Measurements from ENCODE around the gene SLC25A36. TPM values are rescaled to one million over a fixed set of nuclear protein-coding genes. Genes with fewer than 3 reads are reported as not detected.
"Not testable (repeated sequence)": the region's sequence is repeated elsewhere in the genome, so short reads cannot be mapped to it uniquely, and the experiment has no call there.

The SLC25A36 gene
- total and polyA plus RNA-seq, 4 donors, result 23.7 to 68.7 (median 42.0) TPM

DNA sequence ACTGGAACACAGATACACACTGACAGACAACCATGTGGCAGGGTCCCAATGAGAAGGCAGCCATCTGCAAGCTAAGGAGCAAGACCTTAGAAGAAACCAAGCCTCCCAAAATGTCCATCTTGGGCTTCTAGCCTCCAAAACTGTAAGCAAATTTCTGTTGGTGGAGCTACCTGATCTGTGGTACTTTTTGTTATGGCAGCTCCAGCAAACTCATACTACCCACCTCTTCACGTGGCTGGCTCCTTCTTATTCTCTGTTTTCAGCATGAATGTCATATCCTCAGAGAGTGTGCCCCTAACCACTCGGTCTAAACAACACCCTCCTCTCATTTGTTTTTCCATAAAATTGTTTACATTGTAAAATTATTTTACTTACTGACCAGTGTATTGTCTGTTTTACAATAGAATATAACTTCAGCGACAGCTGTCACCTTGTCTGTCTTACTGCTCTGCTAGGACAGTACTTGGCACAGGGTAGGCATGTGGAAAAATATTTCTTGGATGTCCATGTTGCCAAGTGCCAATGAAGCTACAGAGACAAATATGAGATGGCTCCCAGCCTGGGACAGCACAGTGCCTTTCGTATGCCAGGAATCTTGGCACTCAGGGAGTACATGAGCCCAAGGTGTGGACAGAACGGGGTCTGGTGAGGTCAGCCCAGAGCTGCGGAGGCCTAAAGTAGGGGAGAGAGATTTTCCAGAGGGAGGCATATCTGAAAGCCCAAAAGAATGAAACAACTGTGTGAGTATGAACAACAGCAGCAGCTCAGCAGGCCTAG, 17.4 kb upstream of the SLC25A36 start:
- intact Hi-C loops (cut with DNase I), result no loop called here
- DNase-seq (no peak), ATAC-seq (ENCODE audit: low FRiP score) (no peak)
- no peaks in the 10 kb centered on the region for H3K4me1 ChIP-seq (ENCODE audit: control insufficient read depth in 1 of 2, insufficient read depth in 2 of 2, low read length in 2 of 2)
- H3K36me3 ChIP-seq (ENCODE audit: control insufficient read depth in 1 of 2, insufficient read depth in 2 of 2, low read length in 1 of 2), result no peaks in the 10 kb centered on the region
- no peaks in the 10 kb centered on the region for H3K27me3 ChIP-seq (ENCODE audit: control insufficient read depth in 1 of 2, insufficient read depth in 2 of 2, low read length in 1 of 2)
- WGBS, 2 donors, result 63 to 69% methylated on average over 6 of the region's 6 CpGs
- H3K27ac ChIP-seq (ENCODE audit: low read depth in 1 of 2, low read length in 2 of 2), result no peak overlapping the region
- H3K4me3 ChIP-seq (ENCODE audit: low read length in 2 of 2), result no peak overlapping the region
- H3K9me3 ChIP-seq (ENCODE audit: control insufficient read depth, low read length), result no peaks in the 10 kb centered on the region

DNA sequence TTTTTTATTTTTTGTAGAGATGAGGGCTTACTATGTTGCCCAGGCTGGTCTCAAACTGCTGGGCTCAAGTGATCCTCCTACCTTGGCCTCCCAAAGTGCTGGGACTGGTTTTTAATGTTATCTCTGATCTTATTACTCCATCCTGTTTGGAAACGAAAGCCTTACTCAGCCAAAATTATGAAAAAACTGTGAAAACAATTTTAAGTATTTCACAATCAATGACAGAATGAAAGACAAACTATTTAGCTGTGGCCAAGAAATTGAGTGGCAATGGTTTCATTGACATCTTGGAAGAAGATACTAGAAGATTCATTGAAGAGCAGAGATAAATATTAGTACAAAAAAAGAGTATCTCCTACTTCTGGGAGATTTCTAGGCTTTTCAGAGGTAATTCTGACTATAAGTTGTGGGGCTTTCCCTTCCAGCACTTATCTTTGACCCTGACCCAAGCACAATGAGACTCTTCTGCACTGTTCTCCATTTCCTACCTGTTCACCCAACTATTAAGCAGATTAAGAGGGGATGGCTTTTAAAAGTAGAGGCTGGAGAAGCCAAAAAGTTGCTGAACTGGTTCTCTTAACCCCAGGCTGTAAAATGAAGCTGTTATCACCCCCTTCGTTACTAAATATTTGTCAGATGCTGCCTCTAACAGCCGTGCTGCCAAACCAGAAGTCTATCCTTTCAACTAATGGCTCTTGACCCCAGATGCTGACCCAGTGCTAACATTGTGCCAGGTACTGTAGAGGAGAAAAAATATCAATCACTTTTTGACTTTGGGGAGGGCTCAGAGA, 14.2 kb upstream of the SLC25A36 start:
- DNase-seq (no peak), ATAC-seq (ENCODE audit: low FRiP score) (no peak)
- H3K4me1 ChIP-seq (ENCODE audit: control insufficient read depth in 1 of 2, insufficient read depth in 2 of 2, low read length in 2 of 2), result no peaks in the 10 kb centered on the region
- H3K4me3 ChIP-seq (ENCODE audit: low read length in 2 of 2), result no peak overlapping the region
- no peak overlapping the region for H3K27ac ChIP-seq (ENCODE audit: low read depth in 1 of 2, low read length in 2 of 2)
- no peaks in the 10 kb centered on the region for H3K9me3 ChIP-seq (ENCODE audit: control insufficient read depth, low read length)
- intact Hi-C loops (cut with DNase I), result no loop called here
- H3K27me3 ChIP-seq (ENCODE audit: control insufficient read depth in 1 of 2, insufficient read depth in 2 of 2, low read length in 1 of 2), result peaks cover 0 to 3% of the 10 kb centered on the region in 2 donors
- H3K36me3 ChIP-seq (ENCODE audit: control insufficient read depth in 1 of 2, insufficient read depth in 2 of 2, low read length in 1 of 2), result no peaks in the 10 kb centered on the region
- 40 to 43% methylated on average over 3 of the region's 3 CpGs for WGBS, 2 donors

GRCh38 chr3:140929446-140929845, 12.2 kb upstream of the SLC25A36 start:
- no peak overlapping the region for H3K4me3 ChIP-seq (ENCODE audit: low read length in 2 of 2)
- ATAC-seq (ENCODE audit: low FRiP score) (no peak), DNase-seq (no peak)
- intact Hi-C loops (cut with DNase I), result no loop called here
- no peaks in the 10 kb centered on the region for H3K9me3 ChIP-seq (ENCODE audit: control insufficient read depth, low read length)
- H3K27me3 ChIP-seq (ENCODE audit: control insufficient read depth in 1 of 2, insufficient read depth in 2 of 2, low read length in 1 of 2), result peaks cover 0 to 3% of the 10 kb centered on the region in 2 donors
- no peaks in the 10 kb centered on the region for H3K4me1 ChIP-seq (ENCODE audit: control insufficient read depth in 1 of 2, insufficient read depth in 2 of 2, low read length in 2 of 2)
- H3K36me3 ChIP-seq (ENCODE audit: control insufficient read depth in 1 of 2, insufficient read depth in 2 of 2, low read length in 1 of 2), result no peaks in the 10 kb centered on the region
- no peak overlapping the region for H3K27ac ChIP-seq (ENCODE audit: low read depth in 1 of 2, low read length in 2 of 2)
- WGBS, 2 donors, result 85 to 90% methylated on average over 1 of the region's 1 CpG

DNA sequence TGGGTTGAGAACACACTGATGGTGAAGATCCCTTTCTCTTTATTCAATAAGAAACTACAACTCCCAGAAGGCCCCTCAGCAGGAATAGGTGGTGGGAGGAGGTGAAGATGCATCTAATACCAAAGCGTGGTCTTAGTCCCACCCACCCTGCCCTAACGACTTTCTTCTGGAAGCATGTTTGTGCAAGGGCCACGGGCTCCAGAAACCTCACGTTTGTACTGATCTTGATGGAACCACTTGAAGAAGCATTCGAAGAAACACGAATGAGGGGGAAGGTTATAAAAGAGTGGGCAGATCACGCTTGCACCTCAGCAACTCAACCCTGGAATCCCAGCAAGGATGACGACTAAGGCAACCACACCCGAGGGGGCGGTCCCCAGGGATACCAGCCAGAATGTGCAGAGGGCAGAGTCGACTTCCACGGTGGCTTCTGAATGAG, 10.6 kb upstream of the SLC25A36 start:
- no peak for DNase-seq
- H3K4me3 ChIP-seq (ENCODE audit: low read length in 2 of 2), result no peak overlapping the region
- ATAC-seq (ENCODE audit: low FRiP score), result no peak
- H3K9me3 ChIP-seq (ENCODE audit: control insufficient read depth, low read length), result no peaks in the 10 kb centered on the region
- H3K27me3 ChIP-seq (ENCODE audit: control insufficient read depth in 1 of 2, insufficient read depth in 2 of 2, low read length in 1 of 2), result peaks cover 0 to 3% of the 10 kb centered on the region in 2 donors
- no peak overlapping the region for H3K27ac ChIP-seq (ENCODE audit: low read depth in 1 of 2, low read length in 2 of 2)
- intact Hi-C loops (cut with DNase I), result no loop called here
- H3K4me1 ChIP-seq (ENCODE audit: control insufficient read depth in 1 of 2, insufficient read depth in 2 of 2, low read length in 2 of 2), result no peaks in the 10 kb centered on the region
- no peaks in the 10 kb centered on the region for H3K36me3 ChIP-seq (ENCODE audit: control insufficient read depth in 1 of 2, insufficient read depth in 2 of 2, low read length in 1 of 2)
- WGBS, 2 donors, result 5% methylated on average over 12 of the region's 12 CpGs

DNA sequence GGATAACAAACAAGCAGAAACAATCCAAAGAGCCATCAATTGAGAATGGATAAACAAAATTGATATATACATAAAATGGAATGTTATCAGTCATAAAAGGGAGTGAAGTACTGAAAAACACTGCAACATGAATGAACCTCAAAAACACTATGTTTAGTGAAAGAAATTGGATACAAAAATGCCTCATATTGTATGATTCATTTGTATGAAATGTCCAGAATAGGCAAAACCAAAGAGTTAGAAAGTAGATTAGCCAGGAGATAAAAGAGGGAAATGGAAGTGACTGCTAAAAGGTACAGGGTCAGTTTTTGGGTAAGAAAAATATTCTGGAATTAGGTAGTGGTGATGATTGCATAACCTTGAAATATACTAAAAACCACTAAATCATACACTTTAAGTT, 9.8 kb upstream of the SLC25A36 start:
- intact Hi-C loops (cut with DNase I), result no loop called here
- peaks cover 0 to 3% of the 10 kb centered on the region in 2 donors for H3K27me3 ChIP-seq (ENCODE audit: control insufficient read depth in 1 of 2, insufficient read depth in 2 of 2, low read length in 1 of 2)
- ATAC-seq (ENCODE audit: low FRiP score), result no peak

GRCh38 chr3:140933109-140933508, 8.5 kb upstream of the SLC25A36 start:
- Histone ChIP-seq H3K4me3 (ENCODE audit: low read length in 2 of 2) (no peak overlapping the region), H3K27me3 (ENCODE audit: control insufficient read depth in 1 of 2, insufficient read depth in 2 of 2, low read length in 1 of 2) (peaks cover 0 to 3% of the 10 kb centered on the region in 2 donors), H3K36me3 (ENCODE audit: control insufficient read depth in 1 of 2, insufficient read depth in 2 of 2, low read length in 1 of 2) (no peaks in the 10 kb centered on the region), H3K4me1 (ENCODE audit: control insufficient read depth in 1 of 2, insufficient read depth in 2 of 2, low read length in 2 of 2) (no peaks in the 10 kb centered on the region), H3K27ac (ENCODE audit: low read depth in 1 of 2, low read length in 2 of 2) (no peak overlapping the region), H3K9me3 (ENCODE audit: control insufficient read depth, low read length) (no peaks in the 10 kb centered on the region)
- ATAC-seq (ENCODE audit: low FRiP score) (no peak), DNase-seq (no peak)
- intact Hi-C loops (cut with DNase I), result no loop called here
- WGBS, 2 donors, result 81 to 86% methylated on average over 7 of the region's 7 CpGs

More for the DNA sequence above, 9.8 kb upstream of the SLC25A36 start:
- H3K9me3 ChIP-seq (ENCODE audit: control insufficient read depth, low read length), result no peaks in the 10 kb centered on the region
- no peak overlapping the region for H3K27ac ChIP-seq (ENCODE audit: low read depth in 1 of 2, low read length in 2 of 2)
- no peaks in the 10 kb centered on the region for H3K36me3 ChIP-seq (ENCODE audit: control insufficient read depth in 1 of 2, insufficient read depth in 2 of 2, low read length in 1 of 2)
- H3K4me3 ChIP-seq (ENCODE audit: low read length in 2 of 2), result no peak overlapping the region
- no peak for DNase-seq
- no peaks in the 10 kb centered on the region for H3K4me1 ChIP-seq (ENCODE audit: control insufficient read depth in 1 of 2, insufficient read depth in 2 of 2, low read length in 2 of 2)

- WGBS, 2 donors, result 59 to 68% methylated on average over 8 of the region's 8 CpGs
- Histone ChIP-seq H3K27ac (ENCODE audit: low read depth in 1 of 2, low read length in 2 of 2) (no peak overlapping the region), H3K27me3 (ENCODE audit: control insufficient read depth in 1 of 2, insufficient read depth in 2 of 2, low read length in 1 of 2) (peaks cover 0 to 3% of the 10 kb centered on the region in 2 donors), H3K9me3 (ENCODE audit: control insufficient read depth, low read length) (no peaks in the 10 kb centered on the region), H3K4me1 (ENCODE audit: control insufficient read depth in 1 of 2, insufficient read depth in 2 of 2, low read length in 2 of 2) (no peaks in the 10 kb centered on the region), H3K36me3 (ENCODE audit: control insufficient read depth in 1 of 2, insufficient read depth in 2 of 2, low read length in 1 of 2) (no peaks in the 10 kb centered on the region), H3K4me3 (ENCODE audit: low read length in 2 of 2) (no peak overlapping the region)
- intact Hi-C loops (cut with DNase I), result no loop called here
- DNase-seq (no peak), ATAC-seq (ENCODE audit: low FRiP score) (no peak)
Observed at GRCh38 chr3:140933552-140933951, 8.1 kb upstream of the SLC25A36 start.

- H3K9me3 ChIP-seq (ENCODE audit: control insufficient read depth, low read length); DNase-seq; H3K4me3 ChIP-seq (ENCODE audit: low read length in 2 of 2); intact Hi-C loops (cut with DNase I); H3K27me3 ChIP-seq (ENCODE audit: control insufficient read depth in 1 of 2, insufficient read depth in 2 of 2, low read length in 1 of 2); H3K27ac ChIP-seq (ENCODE audit: low read depth in 1 of 2, low read length in 2 of 2); H3K4me1 ChIP-seq (ENCODE audit: control insufficient read depth in 1 of 2, insufficient read depth in 2 of 2, low read length in 2 of 2); ATAC-seq (ENCODE audit: low FRiP score); H3K36me3 ChIP-seq (ENCODE audit: control insufficient read depth in 1 of 2, insufficient read depth in 2 of 2, low read length in 1 of 2): not testable (repeated sequence)
- 77 to 86% methylated on average over 4 of the region's 4 CpGs for WGBS, 2 donors
Observed at GRCh38 chr3:140939305-140939704, 2.3 kb upstream of the SLC25A36 start.

DNA sequence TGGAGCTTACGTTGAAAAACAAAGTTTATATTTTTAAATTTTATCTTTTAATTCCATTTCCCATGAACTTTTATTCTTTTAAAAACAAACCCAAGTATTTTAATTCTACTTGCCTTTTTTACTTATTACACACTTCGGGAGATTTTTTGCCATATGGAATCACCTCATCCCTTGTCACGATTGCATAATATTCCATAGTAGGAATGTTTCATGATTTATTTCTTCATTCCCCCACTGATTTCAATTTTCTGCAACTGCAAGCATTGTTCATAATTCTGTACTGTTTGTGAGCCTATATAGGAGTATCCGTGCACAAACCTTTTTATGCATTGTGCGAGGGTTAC, 574 bp upstream of the SLC25A36 start:
- no peaks in the 10 kb centered on the region for H3K36me3 ChIP-seq (ENCODE audit: control insufficient read depth in 1 of 2, insufficient read depth in 2 of 2, low read length in 1 of 2)
- H3K4me3 ChIP-seq (ENCODE audit: low read length in 2 of 2), result peak overlapping the region; percentile 8 to 56
- DNase-seq, result no peak
- intact Hi-C loops (cut with DNase I), result no loop called here
- no peak overlapping the region for H3K27ac ChIP-seq (ENCODE audit: low read depth in 1 of 2, low read length in 2 of 2)
- ATAC-seq (ENCODE audit: low FRiP score), result no peak
- H3K9me3 ChIP-seq (ENCODE audit: control insufficient read depth, low read length), result no peaks in the 10 kb centered on the region
- no peaks in the 10 kb centered on the region for H3K27me3 ChIP-seq (ENCODE audit: control insufficient read depth in 1 of 2, insufficient read depth in 2 of 2, low read length in 1 of 2)
- WGBS, 2 donors, result 36 to 37% methylated on average over 5 of the region's 5 CpGs
- peaks cover 0 to 16% of the 10 kb centered on the region in 2 donors for H3K4me1 ChIP-seq (ENCODE audit: control insufficient read depth in 1 of 2, insufficient read depth in 2 of 2, low read length in 2 of 2)
